ENCODE measurements around the gene LILRA2.

Gene LILRA2

GRCh38 chr19:54551950-54552912, 21.4 kb upstream of the LILRA2 start:
- DNase-seq (ENCODE audit: low read depth), result no peak
- no peak overlapping the region for H3K4me3 ChIP-seq (ENCODE audit: control insufficient read depth, low read depth, low read length)
- TF ChIP-seq, protein P1, sequence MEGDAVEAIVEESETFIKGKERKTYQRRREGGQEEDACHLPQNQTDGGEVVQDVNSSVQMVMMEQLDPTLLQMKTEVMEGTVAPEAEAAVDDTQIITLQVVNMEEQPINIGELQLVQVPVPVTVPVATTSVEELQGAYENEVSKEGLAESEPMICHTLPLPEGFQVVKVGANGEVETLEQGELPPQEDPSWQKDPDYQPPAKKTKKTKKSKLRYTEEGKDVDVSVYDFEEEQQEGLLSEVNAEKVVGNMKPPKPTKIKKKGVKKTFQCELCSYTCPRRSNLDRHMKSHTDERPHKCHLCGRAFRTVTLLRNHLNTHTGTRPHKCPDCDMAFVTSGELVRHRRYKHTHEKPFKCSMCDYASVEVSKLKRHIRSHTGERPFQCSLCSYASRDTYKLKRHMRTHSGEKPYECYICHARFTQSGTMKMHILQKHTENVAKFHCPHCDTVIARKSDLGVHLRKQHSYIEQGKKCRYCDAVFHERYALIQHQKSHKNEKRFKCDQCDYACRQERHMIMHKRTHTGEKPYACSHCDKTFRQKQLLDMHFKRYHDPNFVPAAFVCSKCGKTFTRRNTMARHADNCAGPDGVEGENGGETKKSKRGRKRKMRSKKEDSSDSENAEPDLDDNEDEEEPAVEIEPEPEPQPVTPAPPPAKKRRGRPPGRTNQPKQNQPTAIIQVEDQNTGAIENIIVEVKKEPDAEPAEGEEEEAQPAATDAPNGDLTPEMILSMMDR (IDR thresholded peaks at IDR 0.05; ENCODE audit: control insufficient read depth, insufficient read depth, low read depth, low read length, missing control alignments), result no peak

- DNase-seq (ENCODE audit: low read depth), result no peak
- H3K4me3 ChIP-seq (ENCODE audit: control insufficient read depth, low read depth, low read length), result no peak overlapping the region
- TF ChIP-seq, protein P1 (IDR thresholded peaks at IDR 0.05; ENCODE audit: control insufficient read depth, insufficient read depth, low read depth, low read length, missing control alignments), result no peak
Observed at GRCh38 chr19:54552913-54553310, 20.7 kb upstream of the LILRA2 start.

- no peak for DNase-seq (ENCODE audit: low read depth)
- no peak overlapping the region for H3K4me3 ChIP-seq (ENCODE audit: control insufficient read depth, low read depth, low read length)
- TF ChIP-seq, protein P1 (IDR thresholded peaks at IDR 0.05; ENCODE audit: control insufficient read depth, insufficient read depth, low read depth, low read length, missing control alignments), result no peak
Observed at GRCh38 chr19:54554006-54554405, 19.6 kb upstream of the LILRA2 start.

DNA sequence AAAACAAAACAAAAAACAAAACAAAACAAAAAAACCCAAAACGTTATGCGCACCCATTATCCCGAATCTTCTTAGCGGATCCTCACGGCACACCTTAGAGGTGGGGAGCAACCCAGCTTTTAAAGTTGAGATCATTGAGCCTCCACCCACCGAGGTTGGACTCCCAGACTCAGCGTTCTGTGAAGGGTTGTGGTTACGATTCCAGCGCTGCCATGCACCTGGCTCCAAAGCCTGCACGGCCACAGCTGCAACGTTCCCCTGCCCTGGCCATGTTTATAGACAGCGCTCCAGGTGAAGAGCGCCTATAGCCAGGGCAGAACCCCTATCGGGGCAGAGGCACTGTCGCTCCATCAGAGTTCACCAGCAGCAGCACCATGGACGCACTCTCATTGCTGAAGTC, 18.7 kb upstream of the LILRA2 start:
- no peak for DNase-seq (ENCODE audit: low read depth)

GRCh38 chr19:54556194-54556593, 17.4 kb upstream of the LILRA2 start:
- H3K4me3 ChIP-seq (ENCODE audit: control insufficient read depth, low read depth, low read length), result no peak overlapping the region
- DNase-seq (ENCODE audit: low read depth), result no peak
- TF ChIP-seq, protein P1 (IDR thresholded peaks at IDR 0.05; ENCODE audit: control insufficient read depth, insufficient read depth, low read depth, low read length, missing control alignments), result no peak

More for the DNA sequence above, 18.7 kb upstream of the LILRA2 start:
- no peak overlapping the region for H3K4me3 ChIP-seq (ENCODE audit: control insufficient read depth, low read depth, low read length)
- TF ChIP-seq, protein P1 (IDR thresholded peaks at IDR 0.05; ENCODE audit: control insufficient read depth, insufficient read depth, low read depth, low read length, missing control alignments), result no peak

DNA sequence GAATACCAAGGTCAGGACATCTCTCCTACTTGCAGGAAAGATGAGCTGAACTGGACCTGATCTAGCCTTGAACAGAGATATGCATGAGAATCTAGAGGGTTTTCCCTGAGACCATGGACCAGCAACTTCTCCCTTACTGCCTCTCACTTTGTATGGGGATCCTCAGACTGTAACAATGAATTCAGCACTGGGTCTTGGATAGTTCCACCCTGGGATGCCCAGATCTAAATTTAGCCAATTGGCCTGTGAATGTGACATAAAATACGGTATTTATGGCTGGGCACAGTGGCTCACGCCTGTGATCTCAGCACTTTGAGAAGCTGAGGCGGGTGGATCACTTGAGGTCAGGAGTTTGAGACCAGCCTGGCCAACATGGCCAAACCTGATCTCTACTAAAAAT, 15.3 kb upstream of the LILRA2 start:
- no peak overlapping the region for H3K4me3 ChIP-seq (ENCODE audit: control insufficient read depth, low read depth, low read length)
- no peak for DNase-seq (ENCODE audit: low read depth)
- TF ChIP-seq, protein P1 (IDR thresholded peaks at IDR 0.05; ENCODE audit: control insufficient read depth, insufficient read depth, low read depth, low read length, missing control alignments), result no peak

Data from AG09309 (cell line).